HG02981 (cell line): ENCODE data around the gene OR2T2.
"Not testable (repeated sequence)": the region's sequence is repeated elsewhere in the genome, so short reads cannot be mapped to it uniquely, and the experiment has no call there.

ENCODE experiments used
- ATAC-seq: cut with Tn5 transposase; IDR thresholded peaks from one replicate; pipeline ENCODE4 v1.9.1; 2021; ENCODE audit warnings: mild to moderate bottlenecking, moderate library complexity; ENCODE audit not compliant: unreplicated experiment

Gene OR2T2

GRCh38 chr1:248449821-248450465 is 4.5 kb downstream of the OR2T2 start:
- ATAC-seq, result not testable (repeated sequence)

- ATAC-seq, result peak; percentile 59
Measured at GRCh38 chr1:248450466-248451145, 5.2 kb downstream of the OR2T2 start.

GRCh38 chr1:248453619-248454018 is 8.2 kb downstream of the OR2T2 start:
- not testable (repeated sequence) for ATAC-seq

GRCh38 chr1:248455045-248455444 is 9.6 kb downstream of the OR2T2 start:
- not testable (repeated sequence) for ATAC-seq

- ATAC-seq, result not testable (repeated sequence)
Measured at GRCh38 chr1:248456635-248457034, 11.2 kb downstream of the OR2T2 start.

GRCh38 chr1:248459117-248459516 is 13.7 kb downstream of the OR2T2 start:
- ATAC-seq, result not testable (repeated sequence)

GRCh38 chr1:248471154-248471553 is 25.7 kb downstream of the OR2T2 start:
- no peak for ATAC-seq

- not testable (repeated sequence) for ATAC-seq
Measured at GRCh38 chr1:248472111-248472510, 26.7 kb downstream of the OR2T2 start.

- ATAC-seq, result not testable (repeated sequence)
Measured at GRCh38 chr1:248473051-248473450, 27.6 kb downstream of the OR2T2 start, which contains the start of gene OR2T3. OR2T3 (plus strand) TSS chr1:248473351; CDS start chr1:248473351, 0 bp downstream.

GRCh38 chr1:248475660-248476059 is 30.2 kb downstream of the OR2T2 start:
- ATAC-seq, result not testable (repeated sequence)

GRCh38 chr1:248481686-248482579 is 36.5 kb downstream of the OR2T2 start:
- peak; percentile 79 for ATAC-seq

GRCh38 chr1:248488289-248488688 is 42.9 kb downstream of the OR2T2 start, which contains the start of gene OR2T5:
OR2T5 (plus strand) TSS chr1:248488589; CDS start chr1:248488589, 0 bp downstream.
- not testable (repeated sequence) for ATAC-seq

GRCh38 chr1:248496661-248497060 is 51.2 kb downstream of the OR2T2 start:
- ATAC-seq, result not testable (repeated sequence)

- ATAC-seq, result not testable (repeated sequence)
Measured at GRCh38 chr1:248500305-248501035, 55.0 kb downstream of the OR2T2 start.
